GM21528 (cell line): Measurements from ENCODE around the gene SIL1.
"Not testable (repeated sequence)": the region's sequence is repeated elsewhere in the genome, so short reads cannot be mapped to it uniquely, and the experiment has no call there.

Experiments
- ATAC-seq: cut with Tn5 transposase; IDR thresholded peaks from one replicate; pipeline ENCODE4 v1.9.1; 2021; ENCODE audit warnings: mild to moderate bottlenecking, moderate library complexity; ENCODE audit not compliant: unreplicated experiment, low FRiP score

SIL1 gene

DNA sequence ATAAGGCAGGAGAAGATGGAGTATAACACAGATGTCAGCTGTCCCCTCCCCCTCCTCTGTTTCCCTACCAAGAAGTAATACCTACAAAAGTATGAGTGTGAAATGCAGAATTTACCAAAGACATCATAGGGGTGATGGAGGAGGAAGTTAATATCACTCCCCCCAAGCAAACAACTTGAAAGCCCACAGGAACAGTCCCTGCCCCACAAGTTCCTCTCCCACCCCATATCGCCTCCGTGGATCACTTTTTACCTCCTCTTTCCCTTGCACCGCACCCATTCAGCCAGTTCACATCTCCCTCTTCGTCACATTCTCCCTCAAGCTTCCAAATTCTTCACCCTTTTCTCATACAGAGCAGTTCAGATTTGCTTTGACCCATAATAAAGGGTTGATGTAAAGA is 7.0 kb upstream of the SIL1 start:
- ATAC-seq = no peak

DNA sequence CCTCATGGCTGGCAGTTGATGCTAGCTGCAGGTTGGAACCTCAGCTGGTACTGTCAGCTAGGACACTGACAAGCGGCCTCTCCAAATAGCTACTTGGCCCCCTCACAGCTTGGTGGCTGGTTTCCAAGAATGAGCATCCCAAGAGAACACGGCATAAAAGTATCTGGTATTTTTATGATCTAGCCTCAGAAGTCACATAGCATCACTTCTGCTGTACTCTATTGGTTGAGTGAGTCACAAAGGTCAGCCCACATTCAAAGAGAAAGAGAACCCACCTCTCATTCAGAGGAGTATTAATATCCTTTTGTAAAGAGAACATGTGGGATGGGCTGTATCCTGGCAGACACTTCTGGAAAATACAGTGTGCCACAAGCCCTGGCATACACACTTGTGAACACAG is 6.0 kb upstream of the SIL1 start:
- no peak for ATAC-seq

DNA sequence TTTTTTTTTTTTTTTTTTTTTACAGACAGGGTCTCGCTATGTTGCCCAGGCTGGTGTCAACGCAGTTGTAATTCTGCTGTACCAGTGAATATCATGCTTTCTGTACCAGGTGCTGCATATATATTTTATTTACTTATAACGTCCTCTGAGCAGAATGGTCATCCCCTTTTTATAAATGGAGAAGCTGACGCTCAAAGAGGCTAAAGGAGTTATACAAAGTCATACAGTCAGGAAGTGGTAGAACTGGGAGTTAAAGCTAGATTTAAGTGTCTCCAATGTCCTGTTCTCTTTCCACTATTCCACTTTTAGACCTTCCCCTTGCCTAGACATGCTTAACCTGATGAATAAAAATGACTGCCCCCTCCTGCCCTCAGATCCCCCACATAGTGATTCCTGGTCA is 1.2 kb upstream of the SIL1 start:
- ATAC-seq = no peak

DNA sequence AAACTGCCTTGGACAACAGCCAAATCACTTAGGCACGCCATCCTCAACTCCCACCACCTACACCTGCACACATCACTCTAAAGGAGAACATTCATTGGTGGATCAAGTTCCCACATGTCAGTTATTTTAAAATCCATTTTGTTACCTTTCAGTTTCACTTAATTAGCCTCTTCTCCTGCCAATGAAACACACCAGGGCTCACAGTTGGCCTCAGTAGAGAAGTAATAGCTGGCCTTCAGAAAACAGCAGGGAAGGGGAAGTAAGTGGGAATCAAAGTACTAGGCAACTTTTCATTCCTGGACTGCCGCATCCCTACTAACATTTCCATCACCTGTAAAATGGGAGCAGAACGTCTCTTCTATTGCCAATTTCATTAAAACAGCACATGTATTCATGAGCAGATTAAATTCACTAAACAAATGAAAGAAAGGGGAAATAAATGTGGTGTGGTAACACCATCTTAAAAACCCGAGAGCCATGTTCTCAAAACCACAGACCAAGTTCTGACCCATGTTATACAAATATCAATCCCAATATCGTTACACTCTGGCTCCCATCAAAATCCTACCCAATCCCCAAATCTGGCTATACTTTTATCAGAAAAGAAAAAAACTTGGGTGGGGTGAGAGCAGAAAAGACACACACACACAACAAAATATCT is 1.7 kb downstream of the SIL1 start:
- no peak for ATAC-seq

DNA sequence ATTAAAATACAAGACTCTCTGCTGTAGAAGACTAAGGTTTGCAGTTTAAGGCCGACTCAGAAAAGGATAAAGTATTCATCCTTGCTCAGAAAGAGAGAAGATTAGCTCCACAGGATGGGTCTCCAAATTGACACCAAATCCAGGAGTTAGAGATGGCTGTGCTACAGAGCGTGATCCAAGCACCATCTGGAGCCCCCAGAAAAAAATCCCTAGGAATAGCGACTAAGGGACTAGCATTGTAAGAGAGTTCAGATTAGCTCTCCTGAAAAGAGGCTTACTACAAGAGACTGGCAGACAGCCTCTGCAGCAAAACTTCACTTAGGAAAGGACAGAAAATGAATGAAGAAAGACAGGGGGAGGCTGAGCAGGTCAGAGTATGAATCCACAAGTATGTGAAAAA is 3.7 kb downstream of the SIL1 start:
- ATAC-seq = no peak

DNA sequence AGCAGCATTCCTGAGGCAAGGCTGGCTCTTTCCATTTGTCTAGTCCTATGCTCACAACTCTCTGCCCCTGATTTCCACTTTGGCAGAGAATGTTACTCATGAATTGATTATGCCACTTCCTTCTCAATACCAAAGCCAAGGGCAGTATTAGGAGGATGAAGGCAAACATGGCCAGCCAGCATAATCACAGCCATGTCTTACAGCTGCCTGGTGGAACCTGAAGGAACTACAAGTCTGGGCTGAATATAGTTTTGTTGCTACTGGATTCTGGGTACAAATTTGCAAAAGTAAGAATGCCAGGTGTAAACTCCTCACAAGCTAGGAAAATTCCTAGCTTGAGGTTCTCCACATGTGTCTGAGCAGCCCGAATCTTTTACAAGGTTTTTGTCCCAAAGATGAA is 4.2 kb downstream of the SIL1 start:
- ATAC-seq = no peak

DNA sequence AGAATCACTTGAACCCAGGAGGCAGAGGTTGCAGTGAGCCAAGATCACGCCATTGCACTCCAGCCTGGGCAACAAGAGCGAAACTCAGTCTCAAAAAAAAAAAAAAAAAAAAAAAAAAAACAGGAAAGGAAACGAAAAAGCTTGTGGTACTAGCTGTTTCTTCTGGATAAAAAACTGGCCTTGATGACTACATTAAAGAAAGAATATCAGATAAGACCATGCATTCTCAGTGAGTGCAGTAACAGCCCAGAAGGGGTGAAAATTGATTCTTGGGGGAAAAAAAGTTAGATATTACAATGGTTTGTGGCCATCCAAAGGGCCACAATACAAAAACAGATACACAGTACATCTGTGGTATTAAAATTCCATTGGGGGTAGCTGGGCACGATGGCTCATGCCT is 5.3 kb downstream of the SIL1 start:
- not testable (repeated sequence) for ATAC-seq

DNA sequence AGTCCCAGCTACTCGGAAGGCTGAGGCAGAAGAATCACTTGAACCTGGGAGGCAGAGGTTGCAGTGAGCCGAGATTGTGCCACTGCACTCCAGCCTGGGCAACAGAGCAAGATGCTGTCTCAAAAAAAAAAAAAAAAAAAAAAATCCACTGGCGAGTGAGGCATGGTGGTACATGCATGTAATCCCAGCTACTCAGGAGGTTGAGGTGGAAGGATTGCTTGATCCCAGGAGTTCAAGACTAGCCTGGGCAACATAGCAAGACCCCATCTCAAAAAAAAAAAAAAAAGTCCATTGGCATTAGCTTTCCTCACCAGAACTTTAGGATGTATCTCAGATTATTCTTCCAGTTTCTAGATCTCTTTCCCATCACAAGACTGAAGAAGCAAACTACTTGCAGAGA is 6.2 kb downstream of the SIL1 start:
- not testable (repeated sequence) for ATAC-seq

DNA sequence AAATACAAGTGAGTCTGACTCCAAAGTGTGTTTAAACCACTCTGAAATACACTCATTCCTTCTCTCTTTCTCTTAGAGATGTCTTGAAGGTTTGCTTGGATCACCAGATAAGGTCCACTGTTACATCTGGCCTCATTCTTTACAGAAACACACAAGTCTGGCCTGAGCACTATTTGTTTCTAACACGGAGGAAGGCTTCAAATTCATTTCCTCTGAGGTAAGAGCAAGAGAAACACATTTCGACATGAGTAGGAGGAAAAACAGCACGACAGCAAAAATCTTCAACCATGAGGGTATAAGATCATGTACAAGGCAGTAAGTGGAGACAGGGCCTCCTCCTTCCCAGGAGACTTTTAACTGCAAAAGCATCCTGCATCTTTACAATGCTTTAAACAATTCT is 8.0 kb downstream of the SIL1 start:
- ATAC-seq = no peak

DNA sequence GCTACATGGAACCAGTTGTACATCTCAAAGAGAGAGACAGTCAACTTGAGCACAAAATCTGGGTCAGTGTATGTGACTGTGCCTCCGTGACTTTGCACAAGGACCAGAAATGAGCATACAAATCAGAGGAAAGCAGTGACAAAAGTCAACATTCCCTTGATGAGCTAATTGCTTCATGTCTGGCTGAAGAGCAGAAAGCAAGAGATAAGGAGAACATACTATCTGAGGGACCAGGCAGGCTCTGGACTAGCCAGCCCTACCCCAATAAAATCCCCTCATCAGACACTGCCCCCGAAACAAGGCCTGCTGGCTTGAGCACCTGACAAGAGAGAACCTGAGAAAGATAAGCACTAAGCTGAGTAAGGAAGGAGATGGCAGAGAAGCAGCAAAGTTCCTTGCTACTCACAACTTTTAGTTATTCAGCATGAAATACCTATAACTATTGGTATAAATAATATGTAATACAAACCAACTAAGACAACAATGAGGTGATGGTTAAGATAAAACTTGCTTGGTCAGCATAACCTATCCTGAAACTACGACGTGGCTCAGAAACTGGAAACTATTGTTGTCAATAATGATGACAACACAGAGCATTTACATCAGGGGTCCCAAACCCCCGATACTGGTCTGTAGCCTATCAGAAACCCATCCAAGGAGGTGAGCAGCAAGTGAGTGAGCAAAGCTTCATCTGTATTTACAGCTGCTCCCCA is 9.5 kb downstream of the SIL1 start:
- ATAC-seq = no peak

DNA sequence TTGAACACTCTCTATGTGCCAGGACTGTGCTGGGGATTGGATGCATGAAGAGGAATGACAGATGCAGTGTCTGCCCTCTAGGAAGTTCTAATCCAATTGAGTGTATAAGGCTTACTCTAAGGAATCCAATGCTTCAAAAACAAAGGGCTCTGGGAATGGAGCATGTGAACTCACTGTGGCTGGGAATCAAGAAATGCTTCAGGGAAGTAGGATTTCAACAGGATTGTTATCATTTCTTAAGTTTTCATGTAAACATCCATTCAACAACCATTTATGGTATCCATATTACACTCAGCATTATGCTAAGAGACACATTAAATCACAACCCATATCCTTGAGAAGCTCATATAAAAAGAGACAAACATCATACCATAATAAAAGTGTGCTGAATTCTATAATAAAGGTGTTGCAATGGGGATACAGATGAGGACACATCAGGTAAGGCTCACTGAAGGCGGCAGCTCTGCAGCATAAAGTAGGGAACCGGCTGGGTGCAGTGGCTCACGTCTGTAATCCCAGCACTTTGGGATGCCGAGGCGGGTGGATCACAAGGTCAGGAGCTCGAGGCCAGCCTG is 11.3 kb downstream of the SIL1 start:
- no peak for ATAC-seq

DNA sequence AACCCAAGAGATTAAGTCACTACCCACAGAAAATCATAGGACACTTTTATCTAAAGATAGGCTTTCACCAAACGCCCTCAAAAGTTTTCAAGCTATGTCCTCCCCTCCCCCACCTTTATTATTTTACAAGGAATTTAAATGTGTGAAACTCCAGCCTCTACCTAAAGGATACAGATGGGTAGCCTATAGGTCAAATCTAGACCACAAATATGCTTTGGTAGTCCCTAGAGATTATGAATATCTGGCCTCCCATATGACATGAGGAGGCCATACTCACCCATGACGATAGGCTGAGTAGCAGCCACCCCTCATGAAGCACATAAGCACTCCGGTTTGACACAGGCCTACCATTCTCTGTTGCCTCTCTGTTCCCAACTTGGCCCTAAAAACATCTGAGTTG is 11.9 kb downstream of the SIL1 start:
- no peak for ATAC-seq

DNA sequence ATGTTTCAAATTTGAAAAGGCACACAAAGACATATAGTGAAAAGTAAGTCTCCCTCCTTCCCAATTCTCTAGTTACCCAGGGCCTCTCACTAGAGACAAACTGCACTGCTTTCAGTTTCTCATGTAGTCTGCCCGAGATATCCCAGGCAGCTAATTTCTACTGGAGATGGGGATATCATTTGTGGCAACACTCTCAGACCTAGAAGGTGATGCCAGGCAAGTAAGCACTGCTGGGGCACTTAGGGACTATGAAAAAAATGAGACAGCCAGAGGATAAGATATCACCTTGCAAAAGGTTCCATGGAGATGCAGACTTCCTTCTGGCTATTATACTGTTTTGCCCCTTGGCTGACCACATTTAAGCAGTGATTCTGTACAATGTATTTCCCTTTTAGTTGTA is 12.6 kb downstream of the SIL1 start:
- ATAC-seq = no peak

DNA sequence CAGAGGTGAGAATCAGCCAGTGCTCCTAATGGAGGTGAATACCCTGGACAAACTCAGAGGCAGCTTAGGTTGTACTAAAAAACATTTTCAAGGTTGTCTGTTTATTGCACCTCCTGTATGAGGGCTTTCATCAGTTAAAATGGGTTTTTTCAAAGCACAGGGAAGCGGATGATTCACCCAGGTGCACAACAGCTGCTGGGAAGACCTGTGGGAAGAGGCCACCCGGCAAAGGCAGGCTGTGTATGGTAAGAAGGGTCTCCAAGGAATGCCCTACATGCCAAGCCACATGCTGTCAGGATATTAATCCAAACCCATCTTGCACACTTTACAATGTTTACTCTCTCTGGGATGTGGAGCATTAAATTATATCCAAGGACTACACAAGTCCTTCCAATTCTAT is 14.7 kb downstream of the SIL1 start:
- ATAC-seq = no peak

DNA sequence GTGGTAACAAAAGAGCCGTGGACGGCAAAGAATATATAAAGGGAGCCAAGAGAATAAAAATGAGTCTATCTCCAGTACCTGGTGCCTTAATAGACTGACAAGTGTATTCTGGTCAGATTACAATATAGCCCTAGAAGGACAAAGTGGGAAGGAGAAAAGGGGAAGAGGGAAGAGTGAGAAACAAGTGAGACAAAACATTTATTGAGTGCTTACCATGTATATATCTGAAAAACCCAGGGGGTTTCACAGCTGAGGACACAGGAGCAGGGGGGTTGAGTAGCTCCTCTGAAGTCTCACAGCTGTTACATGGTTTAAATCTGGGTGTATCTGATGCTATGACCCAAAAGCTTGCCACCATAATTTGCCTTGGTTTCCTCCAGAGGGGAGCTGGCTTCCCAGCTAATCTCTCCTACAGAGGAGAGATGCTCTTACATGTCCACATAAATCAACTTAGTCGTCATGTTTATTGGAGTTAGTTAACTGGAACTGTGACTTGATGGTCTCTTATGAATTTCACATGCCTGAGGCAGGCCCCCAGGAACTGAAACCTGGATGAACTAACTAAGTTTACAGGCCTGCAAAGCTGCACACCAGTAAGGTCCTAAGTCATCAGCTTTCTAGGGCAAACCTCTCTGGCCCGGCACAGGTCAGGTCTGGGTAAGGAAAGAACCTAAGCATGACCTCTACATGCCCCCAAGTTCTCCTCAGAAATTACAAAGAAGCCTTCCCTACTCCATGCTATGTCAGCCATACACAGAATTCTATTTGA is 15.5 kb downstream of the SIL1 start:
- no peak for ATAC-seq

DNA sequence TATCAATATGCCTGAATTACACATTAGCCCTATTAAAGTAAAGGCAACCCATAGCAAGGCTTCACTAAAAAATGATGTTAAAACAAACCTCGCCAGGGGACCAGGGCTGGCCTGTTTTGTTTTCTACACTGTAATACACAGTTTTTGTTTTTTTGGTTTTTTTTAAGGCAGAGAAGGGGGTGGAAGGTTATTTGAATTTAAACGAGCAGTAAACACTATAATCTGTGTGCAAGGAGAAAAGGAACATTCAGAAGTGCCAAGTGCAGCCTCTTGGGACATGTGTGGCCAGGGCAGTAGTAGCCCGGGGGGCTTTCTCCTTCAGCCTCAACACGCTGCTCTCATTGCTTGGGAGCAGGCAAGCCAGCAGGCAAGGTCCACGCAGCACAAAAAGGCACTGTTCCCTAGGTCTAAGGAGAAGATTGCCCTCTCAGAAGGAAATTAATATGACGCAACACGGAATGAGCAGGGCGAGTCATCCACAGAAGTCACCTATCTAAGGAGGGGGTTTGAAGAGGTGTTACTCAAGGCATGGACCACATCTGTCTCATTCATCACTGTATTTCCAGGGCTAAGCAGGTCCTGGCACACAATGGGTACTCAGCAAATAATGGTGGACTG is 16.2 kb downstream of the SIL1 start:
- ATAC-seq = no peak

DNA sequence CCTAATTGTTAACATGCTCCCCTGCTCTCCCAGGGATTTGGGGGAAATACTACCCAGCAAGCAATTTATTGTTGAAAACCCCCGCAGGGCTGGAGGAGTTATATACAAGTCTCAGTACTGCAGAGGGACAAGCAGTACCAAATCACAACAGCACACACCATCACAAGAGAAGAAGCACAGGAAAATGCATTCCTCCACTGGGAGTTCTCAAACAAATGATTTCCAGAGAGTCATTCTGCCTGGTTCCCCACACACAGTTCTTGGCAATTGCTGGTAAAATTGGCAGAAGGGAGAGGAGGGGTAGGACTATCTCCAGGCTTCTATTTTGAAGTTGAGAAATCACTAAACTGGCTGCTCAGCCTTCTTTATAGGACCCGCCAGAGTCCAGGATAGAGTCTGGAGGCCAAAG is 16.8 kb downstream of the SIL1 start:
- no peak for ATAC-seq

DNA sequence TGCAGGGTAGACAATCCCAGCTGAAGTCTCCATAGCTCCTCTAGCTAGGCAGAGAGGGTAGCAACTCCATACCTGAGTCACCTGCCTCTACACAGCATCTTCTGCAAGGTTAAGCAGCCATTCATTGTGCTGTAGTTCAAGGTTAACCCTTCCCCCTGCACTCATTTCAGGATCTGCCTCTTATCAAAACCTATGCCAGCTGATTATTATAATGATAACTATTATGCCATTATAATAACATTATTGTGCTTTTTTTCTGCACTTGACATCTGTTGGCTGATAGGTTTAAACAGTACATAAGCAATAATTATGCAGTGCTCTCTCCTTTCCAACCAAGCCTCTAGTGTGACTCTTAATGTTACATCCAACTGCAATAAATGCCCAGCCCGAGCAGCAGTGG is 17.3 kb downstream of the SIL1 start:
- no peak for ATAC-seq

DNA sequence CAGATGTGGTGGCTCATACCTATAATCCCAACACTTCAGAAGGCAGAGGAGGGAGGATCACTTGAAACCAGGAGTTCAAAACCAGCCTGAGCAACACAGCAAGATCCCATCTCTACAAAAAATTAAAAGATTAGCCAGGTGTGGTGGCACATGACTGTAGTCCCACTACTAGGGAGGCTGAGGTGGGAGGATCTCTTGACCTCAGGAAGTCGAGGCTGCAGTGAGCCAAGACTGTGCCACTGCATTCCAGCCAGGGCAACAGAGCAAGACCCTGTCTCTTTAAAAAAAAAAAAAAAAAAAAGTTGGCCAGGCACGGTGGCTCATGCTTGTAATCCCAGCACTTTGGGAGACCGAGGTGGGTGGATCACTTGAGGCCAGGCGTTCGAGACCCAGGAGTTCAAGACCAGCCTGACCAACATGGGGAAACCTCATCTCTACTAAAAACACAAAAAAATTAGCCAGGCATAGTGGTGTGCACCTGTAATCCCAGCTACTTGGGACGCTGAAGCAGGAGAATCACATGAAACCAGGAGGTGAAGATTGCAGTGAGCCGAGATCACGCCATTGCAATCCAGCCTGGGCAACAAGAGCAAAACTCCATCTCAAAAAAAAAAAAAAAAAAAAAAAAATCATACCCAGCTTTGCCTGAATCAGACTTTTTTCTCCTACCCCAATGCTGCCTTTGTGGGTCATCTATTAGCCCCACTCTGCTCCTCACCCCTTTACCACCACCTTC is 18.2 kb downstream of the SIL1 start:
- ATAC-seq = not testable (repeated sequence)

DNA sequence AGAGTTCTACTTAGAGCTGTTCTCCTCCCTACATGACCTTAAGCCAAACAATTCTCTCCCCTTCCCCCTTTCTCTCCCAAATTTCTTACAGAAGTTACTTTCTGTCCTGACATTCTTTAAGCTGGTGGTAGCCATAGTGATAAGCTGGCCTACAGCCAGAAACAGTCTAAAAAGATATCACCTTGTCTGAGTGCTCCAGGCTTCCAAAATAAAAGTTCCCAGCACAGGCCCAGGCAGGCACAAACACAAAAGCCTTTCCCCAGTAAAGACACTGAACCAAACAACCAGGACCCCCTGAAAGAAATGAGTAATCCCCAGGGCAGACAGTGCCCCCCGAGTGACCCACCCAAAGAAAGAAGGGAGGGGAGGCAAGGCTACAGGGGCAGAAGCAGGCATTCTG is 19.2 kb downstream of the SIL1 start:
- no peak for ATAC-seq
